Brain microvascular endothelial cell (primary cell): ENCODE results near the gene VSIR.

ENCODE experiments used
- DNase-seq: peaks from one replicate; pipeline ENCODE4 v3.0.0-alpha.2; 2020
- H3K27ac ChIP-seq: fragments of 250-450 bp; sonication (Bioruptor Pico); 2 replicates; pipeline ENCODE4 v1.5.1; 2020; ENCODE audit warnings: mild to moderate bottlenecking, moderate library complexity
- H3K27me3 ChIP-seq: fragments of 250-450 bp; sonication (Bioruptor Pico); replicated peaks from 2 replicates; pipeline ENCODE4 v1.5.1; 2020; ENCODE audit warnings: mild to moderate bottlenecking
- H3K36me3 ChIP-seq: fragments of 250-450 bp; sonication (Bioruptor Pico); replicated peaks from 2 replicates; pipeline ENCODE4 v1.5.1; 2020; ENCODE audit warnings: mild to moderate bottlenecking
- H3K4me3 ChIP-seq: 2 replicates; pipeline ENCODE4 v1.5.1; 2011; ENCODE audit warnings: low read depth, mild to moderate bottlenecking, control low read depth, low read length, moderate library complexity
- in situ Hi-C: cut with HindIII; loops from 2 replicates; pipeline ENCODE4 v1.10.0; 2017; ENCODE audit warnings: low sequenced_read_pairs, low pct_ligation_motif_present
- TF ChIP-seq, protein P1 (sequence below): IDR thresholded peaks from 2 replicates; pipeline ENCODE4 v1.5.1; 2011; ENCODE audit warnings: low read depth, mild to moderate bottlenecking, moderate library complexity, low read length, control low read depth, inconsistent platforms; ENCODE audit errors: missing control alignments

The VSIR gene

DNA sequence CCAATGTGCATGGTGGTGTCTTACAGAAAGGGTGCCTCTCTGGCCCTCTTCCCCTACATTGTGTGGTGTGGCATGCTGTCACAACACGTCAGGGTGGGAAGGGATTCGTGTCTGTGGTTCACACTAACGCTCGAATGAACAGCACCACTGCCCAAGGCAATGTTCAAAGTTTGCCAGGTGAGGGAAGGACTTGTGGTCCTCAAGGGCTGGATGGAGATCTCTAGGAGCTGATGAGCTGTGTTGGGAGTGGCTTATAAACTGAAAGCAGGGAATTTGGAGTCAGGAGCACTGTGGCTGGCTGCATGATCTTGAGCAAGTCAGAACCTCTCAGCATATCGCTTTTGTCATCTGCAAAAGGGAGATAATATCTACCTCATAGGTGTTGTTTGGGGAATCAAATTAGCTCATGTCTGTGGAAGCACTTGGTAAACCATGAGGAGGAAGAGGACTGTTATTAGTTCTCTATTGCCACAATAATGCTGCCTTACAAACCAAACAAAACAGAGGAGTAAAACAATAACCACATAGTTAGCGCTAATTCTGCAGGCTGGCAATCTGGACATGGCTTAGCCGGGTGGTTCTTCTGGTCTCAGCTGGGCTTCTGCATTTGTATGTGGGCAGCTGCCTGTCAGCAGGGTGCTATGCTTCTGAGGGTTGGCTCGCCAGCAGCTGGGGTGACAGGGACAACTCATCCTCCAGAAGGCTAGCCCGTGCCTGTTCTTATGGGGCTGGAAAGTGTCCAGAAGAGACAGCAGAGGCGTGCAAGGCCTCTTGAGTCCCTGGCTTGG is 30.8 kb downstream of the VSIR start:
- TF ChIP-seq, protein P1, sequence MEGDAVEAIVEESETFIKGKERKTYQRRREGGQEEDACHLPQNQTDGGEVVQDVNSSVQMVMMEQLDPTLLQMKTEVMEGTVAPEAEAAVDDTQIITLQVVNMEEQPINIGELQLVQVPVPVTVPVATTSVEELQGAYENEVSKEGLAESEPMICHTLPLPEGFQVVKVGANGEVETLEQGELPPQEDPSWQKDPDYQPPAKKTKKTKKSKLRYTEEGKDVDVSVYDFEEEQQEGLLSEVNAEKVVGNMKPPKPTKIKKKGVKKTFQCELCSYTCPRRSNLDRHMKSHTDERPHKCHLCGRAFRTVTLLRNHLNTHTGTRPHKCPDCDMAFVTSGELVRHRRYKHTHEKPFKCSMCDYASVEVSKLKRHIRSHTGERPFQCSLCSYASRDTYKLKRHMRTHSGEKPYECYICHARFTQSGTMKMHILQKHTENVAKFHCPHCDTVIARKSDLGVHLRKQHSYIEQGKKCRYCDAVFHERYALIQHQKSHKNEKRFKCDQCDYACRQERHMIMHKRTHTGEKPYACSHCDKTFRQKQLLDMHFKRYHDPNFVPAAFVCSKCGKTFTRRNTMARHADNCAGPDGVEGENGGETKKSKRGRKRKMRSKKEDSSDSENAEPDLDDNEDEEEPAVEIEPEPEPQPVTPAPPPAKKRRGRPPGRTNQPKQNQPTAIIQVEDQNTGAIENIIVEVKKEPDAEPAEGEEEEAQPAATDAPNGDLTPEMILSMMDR = no peak
- Histone ChIP-seq H3K4me3 (no peak overlapping the region), H3K36me3 (no peaks in the 10 kb centered on the region), H3K27me3 (no peaks in the 10 kb centered on the region), H3K27ac (no peak overlapping the region)
- no peak for DNase-seq
- in situ Hi-C loops = no loop called here

DNA sequence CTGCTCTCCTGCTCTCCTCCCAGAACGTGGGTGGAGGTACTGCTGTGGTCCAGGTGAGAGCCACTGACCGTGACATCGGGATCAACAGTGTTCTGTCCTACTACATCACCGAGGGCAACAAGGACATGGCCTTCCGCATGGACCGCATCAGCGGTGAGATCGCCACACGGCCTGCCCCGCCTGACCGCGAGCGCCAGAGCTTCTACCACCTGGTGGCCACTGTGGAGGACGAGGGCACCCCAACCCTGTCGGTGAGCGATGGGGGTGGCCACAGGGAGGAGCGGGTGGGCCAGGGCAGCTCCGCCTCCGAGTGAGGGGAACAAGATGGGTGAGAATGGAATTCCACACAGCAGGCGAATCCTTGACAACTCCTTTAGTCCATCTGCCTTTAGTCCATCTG is 31.6 kb downstream of the VSIR start:
- Histone ChIP-seq H3K27me3 (no peaks in the 10 kb centered on the region), H3K4me3 (no peak overlapping the region), H3K27ac (no peak overlapping the region), H3K36me3 (no peaks in the 10 kb centered on the region)
- TF ChIP-seq, protein P1 = no peak
- no peak for DNase-seq
- in situ Hi-C loops = no loop called here

DNA sequence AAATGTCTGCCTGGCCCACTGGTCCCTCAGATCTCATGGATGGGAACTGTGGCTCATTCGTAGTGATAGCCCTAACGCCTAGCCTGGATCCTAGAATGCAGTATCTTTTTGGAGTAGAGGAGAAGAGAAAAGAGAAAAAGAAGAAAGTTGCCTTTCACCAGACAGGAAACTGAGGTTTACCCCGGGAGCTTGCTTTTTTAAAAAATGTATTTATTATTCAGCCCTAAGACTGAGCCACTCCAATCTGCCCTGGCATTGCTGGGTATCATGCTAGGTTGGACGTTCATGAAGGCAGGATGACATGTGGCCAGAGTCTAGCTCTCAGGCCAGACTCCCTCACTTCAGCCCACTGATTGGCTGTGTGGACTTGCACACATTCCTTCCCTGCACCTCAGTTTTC is 32.3 kb downstream of the VSIR start:
- DNase-seq = no peak
- in situ Hi-C loops = no loop called here
- H3K27ac ChIP-seq = no peak overlapping the region
- no peaks in the 10 kb centered on the region for H3K27me3 ChIP-seq
- TF ChIP-seq, protein P1 = no peak
- H3K36me3 ChIP-seq = no peaks in the 10 kb centered on the region
- H3K4me3 ChIP-seq = no peak overlapping the region

DNA sequence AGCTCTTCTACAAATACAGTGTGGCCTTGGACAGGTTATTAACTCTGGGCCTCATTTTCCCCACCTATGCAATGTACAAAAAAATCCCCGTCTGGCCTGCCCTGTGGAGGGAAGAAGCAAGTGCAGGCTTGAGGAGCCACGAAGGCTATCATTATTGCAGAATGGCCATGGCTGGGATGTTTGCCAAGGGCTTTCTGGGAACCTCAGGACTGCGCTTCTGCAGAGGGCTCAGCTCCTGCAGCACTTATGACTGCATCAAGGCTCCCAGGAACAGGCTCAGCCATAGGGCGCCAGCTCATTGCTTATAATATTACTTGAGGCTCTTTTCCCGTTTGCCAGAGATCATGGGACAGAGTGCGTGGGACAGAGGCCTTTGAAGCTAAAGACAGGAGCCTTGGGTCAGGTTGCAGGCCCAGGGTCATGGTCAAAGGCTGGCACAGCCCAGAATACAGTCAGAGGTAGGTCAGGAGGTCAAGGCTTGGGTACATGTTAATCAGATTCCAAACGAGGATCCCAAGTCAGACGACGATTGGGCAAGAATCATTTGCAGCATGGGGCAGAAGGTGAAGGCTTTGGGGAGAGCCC is 33.2 kb downstream of the VSIR start:
- H3K27ac ChIP-seq = no peak overlapping the region
- in situ Hi-C loops = no loop called here
- H3K36me3 ChIP-seq = no peaks in the 10 kb centered on the region
- TF ChIP-seq, protein P1 = no peak
- no peak for DNase-seq
- no peaks in the 10 kb centered on the region for H3K27me3 ChIP-seq
- H3K4me3 ChIP-seq = no peak overlapping the region

DNA sequence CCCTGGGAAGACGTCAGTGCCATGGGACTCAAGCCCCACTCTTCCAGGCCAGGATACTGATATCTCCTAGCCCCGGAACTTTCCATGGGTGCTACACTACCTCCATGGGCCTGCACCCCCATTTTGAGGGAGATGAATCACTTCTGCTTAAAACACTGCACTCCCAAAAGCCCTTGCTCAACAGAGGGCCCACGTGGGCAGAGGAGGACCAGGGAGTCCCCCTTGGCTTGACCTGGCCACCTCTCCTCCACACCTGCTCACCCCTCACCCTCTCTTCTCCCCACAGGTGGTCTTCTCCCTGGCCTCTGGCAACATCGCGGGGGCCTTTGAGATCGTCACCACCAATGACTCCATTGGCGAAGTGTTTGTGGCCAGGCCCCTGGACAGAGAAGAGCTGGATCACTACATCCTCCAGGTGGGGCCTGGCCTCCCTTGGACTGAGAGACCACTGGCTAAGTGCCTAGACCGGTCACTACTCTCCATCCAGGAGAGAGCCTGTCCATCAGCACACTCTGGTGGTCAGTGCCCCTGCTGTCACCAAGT is 33.9 kb downstream of the VSIR start:
- Histone ChIP-seq H3K4me3 (no peak overlapping the region), H3K27me3 (no peaks in the 10 kb centered on the region), H3K36me3 (no peaks in the 10 kb centered on the region), H3K27ac (no peak overlapping the region)
- TF ChIP-seq, protein P1 = no peak
- in situ Hi-C loops = no loop called here
- no peak for DNase-seq
